ENCODE measurements around the gene TEKT3. TPM values are rescaled to one million over a fixed set of nuclear protein-coding genes. Genes with fewer than 3 reads are reported as not detected.

The TEKT3 gene
- total and polyA plus RNA-seq, 9 of the 15 experiments (the other 6 are each of a cell fraction or from before 2014, with no cell fraction given): not detected

GRCh38 chr17:15334266-15334665, 7.1 kb downstream of the TEKT3 start (continued):
- TF ChIP-seq, protein P1, sequence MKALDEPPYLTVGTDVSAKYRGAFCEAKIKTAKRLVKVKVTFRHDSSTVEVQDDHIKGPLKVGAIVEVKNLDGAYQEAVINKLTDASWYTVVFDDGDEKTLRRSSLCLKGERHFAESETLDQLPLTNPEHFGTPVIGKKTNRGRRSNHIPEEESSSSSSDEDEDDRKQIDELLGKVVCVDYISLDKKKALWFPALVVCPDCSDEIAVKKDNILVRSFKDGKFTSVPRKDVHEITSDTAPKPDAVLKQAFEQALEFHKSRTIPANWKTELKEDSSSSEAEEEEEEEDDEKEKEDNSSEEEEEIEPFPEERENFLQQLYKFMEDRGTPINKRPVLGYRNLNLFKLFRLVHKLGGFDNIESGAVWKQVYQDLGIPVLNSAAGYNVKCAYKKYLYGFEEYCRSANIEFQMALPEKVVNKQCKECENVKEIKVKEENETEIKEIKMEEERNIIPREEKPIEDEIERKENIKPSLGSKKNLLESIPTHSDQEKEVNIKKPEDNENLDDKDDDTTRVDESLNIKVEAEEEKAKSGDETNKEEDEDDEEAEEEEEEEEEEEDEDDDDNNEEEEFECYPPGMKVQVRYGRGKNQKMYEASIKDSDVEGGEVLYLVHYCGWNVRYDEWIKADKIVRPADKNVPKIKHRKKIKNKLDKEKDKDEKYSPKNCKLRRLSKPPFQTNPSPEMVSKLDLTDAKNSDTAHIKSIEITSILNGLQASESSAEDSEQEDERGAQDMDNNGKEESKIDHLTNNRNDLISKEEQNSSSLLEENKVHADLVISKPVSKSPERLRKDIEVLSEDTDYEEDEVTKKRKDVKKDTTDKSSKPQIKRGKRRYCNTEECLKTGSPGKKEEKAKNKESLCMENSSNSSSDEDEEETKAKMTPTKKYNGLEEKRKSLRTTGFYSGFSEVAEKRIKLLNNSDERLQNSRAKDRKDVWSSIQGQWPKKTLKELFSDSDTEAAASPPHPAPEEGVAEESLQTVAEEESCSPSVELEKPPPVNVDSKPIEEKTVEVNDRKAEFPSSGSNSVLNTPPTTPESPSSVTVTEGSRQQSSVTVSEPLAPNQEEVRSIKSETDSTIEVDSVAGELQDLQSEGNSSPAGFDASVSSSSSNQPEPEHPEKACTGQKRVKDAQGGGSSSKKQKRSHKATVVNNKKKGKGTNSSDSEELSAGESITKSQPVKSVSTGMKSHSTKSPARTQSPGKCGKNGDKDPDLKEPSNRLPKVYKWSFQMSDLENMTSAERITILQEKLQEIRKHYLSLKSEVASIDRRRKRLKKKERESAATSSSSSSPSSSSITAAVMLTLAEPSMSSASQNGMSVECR (CRISPR knock-in tag; IDR thresholded peaks at IDR 0.05): no peak
- TF ChIP-seq CREM (IDR thresholded peaks at IDR 0.05; ENCODE audit: low read depth): no peak
- no peak for TF ChIP-seq RB1 (IDR thresholded peaks at IDR 0.05; ENCODE audit: low read depth)
- TF ChIP-seq, protein P2, sequence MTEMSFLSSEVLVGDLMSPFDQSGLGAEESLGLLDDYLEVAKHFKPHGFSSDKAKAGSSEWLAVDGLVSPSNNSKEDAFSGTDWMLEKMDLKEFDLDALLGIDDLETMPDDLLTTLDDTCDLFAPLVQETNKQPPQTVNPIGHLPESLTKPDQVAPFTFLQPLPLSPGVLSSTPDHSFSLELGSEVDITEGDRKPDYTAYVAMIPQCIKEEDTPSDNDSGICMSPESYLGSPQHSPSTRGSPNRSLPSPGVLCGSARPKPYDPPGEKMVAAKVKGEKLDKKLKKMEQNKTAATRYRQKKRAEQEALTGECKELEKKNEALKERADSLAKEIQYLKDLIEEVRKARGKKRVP (CRISPR knock-in tag; IDR thresholded peaks at IDR 0.05): no peak
- TF ChIP-seq PRMT5 (CRISPR knock-in tag; IDR thresholded peaks at IDR 0.05): no peak
- TF ChIP-seq SRSF9 (IDR thresholded peaks at IDR 0.05; ENCODE audit: borderline replicate concordance, low read depth, low read length): no peak
- no peak for TF ChIP-seq RBBP5 (IDR thresholded peaks at IDR 0.05; ENCODE audit: borderline replicate concordance, insufficient read depth, low read length, poor library complexity, severe bottlenecking)
- no peak for TF ChIP-seq CSDE1 (IDR thresholded peaks at IDR 0.05)
- no peak for TF ChIP-seq CTBP1 (IDR thresholded peaks at IDR 0.05; ENCODE audit: borderline replicate concordance)
- no peak for TF ChIP-seq ZFP36 (IDR thresholded peaks at IDR 0.05; ENCODE audit: low read depth, low read length, partially characterized antibody)

All from K562 (cell line).